ENCODE results near the gene ACP7.

GRCh38 chr19:39109641-39110040 lies 25.5 kb downstream of the ACP7 start:
- TF ChIP-seq POLR2A (IDR thresholded peaks at IDR 0.05; ENCODE audit: low read length) (no peak), GATA1 (IDR thresholded peaks at IDR 0.05; ENCODE audit: low read depth, low read length) (no peak)

Measured in erythroblast (primary cell).